ENCODE results near the gene ICAM3.

ICAM3 gene

DNA sequence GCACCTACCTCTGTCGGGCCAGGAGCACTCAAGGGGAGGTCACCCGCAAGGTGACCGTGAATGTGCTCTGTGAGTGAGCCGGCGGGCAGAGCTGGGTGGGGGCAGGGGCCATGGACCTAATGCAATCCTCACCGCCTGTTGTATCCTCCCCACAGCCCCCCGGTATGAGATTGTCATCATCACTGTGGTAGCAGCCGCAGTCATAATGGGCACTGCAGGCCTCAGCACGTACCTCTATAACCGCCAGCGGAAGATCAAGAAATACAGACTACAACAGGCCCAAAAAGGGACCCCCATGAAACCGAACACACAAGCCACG is 54.5 kb downstream of the ICAM3 start:
- no peak overlapping the region for H3K27ac ChIP-seq (ENCODE audit: low read depth, low read length, poor library complexity, severe bottlenecking)
- H3K4me3 ChIP-seq (ENCODE audit: low read depth, low read length, poor library complexity, severe bottlenecking) = no peak overlapping the region
- TF ChIP-seq CTCF (IDR thresholded peaks at IDR 0.05; ENCODE audit: low read length) (no peak), EZH2 (IDR thresholded peaks at IDR 0.05; ENCODE audit: borderline replicate concordance, low read length) (no peak)
- H3K4me2 ChIP-seq (ENCODE audit: low read length) = no peak overlapping the region
- no peak overlapping the region for H2AFZ ChIP-seq (ENCODE audit: low read length)
- H3K9me3 ChIP-seq (ENCODE audit: low read length) = no peaks in the 10 kb centered on the region
- no peaks in the 10 kb centered on the region for H3K27me3 ChIP-seq (ENCODE audit: insufficient read depth, low read length)
- peaks cover 11% of the 10 kb centered on the region for H3K36me3 ChIP-seq (ENCODE audit: insufficient read depth, low read length)
- peaks cover 25% of the 10 kb centered on the region for H3K4me1 ChIP-seq (ENCODE audit: insufficient read depth, low read length, severe bottlenecking)
- no peaks in the 10 kb centered on the region for H3K9me2 ChIP-seq (ENCODE audit: low read depth, low read length)
- no peak overlapping the region for H3K9ac ChIP-seq (ENCODE audit: low read length)
- H4K20me1 ChIP-seq (ENCODE audit: insufficient read depth, low read length) = no peaks in the 10 kb centered on the region
- H3K79me2 ChIP-seq (ENCODE audit: insufficient read depth, low read length) = no peaks in the 10 kb centered on the region
- no peaks in the 10 kb centered on the region for H3F3A ChIP-seq (ENCODE audit: insufficient read depth, low read length)

GRCh38 chr19:10284065-10284959 is 55.1 kb downstream of the ICAM3 start:
- Histone ChIP-seq H3K4me2 (ENCODE audit: low read length) (no peak overlapping the region), H3K9me3 (ENCODE audit: low read length) (no peaks in the 10 kb centered on the region), H3K4me1 (ENCODE audit: insufficient read depth, low read length, severe bottlenecking) (peaks cover 19% of the 10 kb centered on the region), H3K27me3 (ENCODE audit: insufficient read depth, low read length) (no peaks in the 10 kb centered on the region), H4K20me1 (ENCODE audit: insufficient read depth, low read length) (no peaks in the 10 kb centered on the region), H3K9me2 (ENCODE audit: low read depth, low read length) (no peaks in the 10 kb centered on the region), H3K9ac (ENCODE audit: low read length) (no peak overlapping the region), H3K36me3 (ENCODE audit: insufficient read depth, low read length) (peaks cover 11% of the 10 kb centered on the region), H3K27ac (ENCODE audit: low read depth, low read length, poor library complexity, severe bottlenecking) (no peak overlapping the region), H3K79me2 (ENCODE audit: insufficient read depth, low read length) (no peaks in the 10 kb centered on the region), H3F3A (ENCODE audit: insufficient read depth, low read length) (no peaks in the 10 kb centered on the region), H3K4me3 (ENCODE audit: low read depth, low read length, poor library complexity, severe bottlenecking) (no peak overlapping the region), H2AFZ (ENCODE audit: low read length) (no peak overlapping the region)
- TF ChIP-seq EZH2 (IDR thresholded peaks at IDR 0.05; ENCODE audit: borderline replicate concordance, low read length) (no peak), CTCF (IDR thresholded peaks at IDR 0.05; ENCODE audit: low read length) (no peak)
